Left ventricle myocardium inferior (tissue), 1 donor: ENCODE results near the gene TGFB2. TPM values are rescaled to one million over a fixed set of nuclear protein-coding genes. Genes with fewer than 3 reads are reported as not detected.

Experiments
- DNase-seq: peaks from one replicate; pipeline ENCODE4 v3.0.0-alpha.2; 2020
- H3K27ac ChIP-seq: fragments of 200-600 bp; replicated peaks from 2 replicates; pipeline ENCODE4 v1.8.0; 2021
- H3K27me3 ChIP-seq: fragments of 200-600 bp; 2 replicates; pipeline ENCODE4 v1.8.0; 2021; ENCODE audit warnings: low read depth
- H3K36me3 ChIP-seq: fragments of 200-600 bp; 2 replicates; pipeline ENCODE4 v1.8.0; 2021
- H3K4me1 ChIP-seq: fragments of 200-600 bp; 2 replicates; pipeline ENCODE4 v1.8.0; 2021
- H3K4me3 ChIP-seq: fragments of 200-600 bp; 2 replicates; pipeline ENCODE4 v1.8.0; 2021; ENCODE audit warnings: mild to moderate bottlenecking, moderate library complexity
- H3K9me3 ChIP-seq: fragments of 200-600 bp; replicated peaks from 2 replicates; pipeline ENCODE4 v1.8.0; 2021
- intact Hi-C: fragments of 100-400 bp; cut with micrococcal nuclease; formaldehyde crosslinking; loops from one replicate; pipeline ENCODE4 v1.11.0; 2022
- total RNA-seq: library from RNA; stranded (reverse); fragmentation: NEBNext Ultra II Directional; extraction: Animal tissue kit (Norgen Biotek cat#: 25700); gene quantifications from one replicate; pipeline ENCODE4 v1.2.1, GENCODE V29; 2021
- TF ChIP-seq, protein P1 (sequence below): fragments of 200-600 bp; IDR thresholded peaks from 2 replicates; pipeline ENCODE4 v1.8.0; 2021; ENCODE audit warnings: antibody characterized with exemption, mild to moderate bottlenecking, borderline replicate concordance
- donor health status: DM: no; HTN: yes; CAD: no; lungs with severe emphysema.

The TGFB2 gene
- total RNA-seq, 1 donor from 2014 or later = 4.4 TPM

- intact Hi-C loops = no loop called here
- Histone ChIP-seq H3K4me3 (peak overlapping the region; percentile 9), H3K27ac (peak overlapping the region; percentile 36)
Measured at GRCh38 chr1:218474128-218474527, 129.0 kb downstream of the TGFB2 start.

GRCh38 chr1:218475275-218475674, 130.1 kb downstream of the TGFB2 start:
- Histone ChIP-seq H3K27ac (no peak overlapping the region), H3K9me3 (no peaks in the 10 kb centered on the region), H3K4me3 (no peak overlapping the region), H3K4me1 (peaks cover 35% of the 10 kb centered on the region), H3K27me3 (no peaks in the 10 kb centered on the region), H3K36me3 (no peaks in the 10 kb centered on the region)
- intact Hi-C loops = no loop called here
- no peak for DNase-seq
- TF ChIP-seq, protein P1, sequence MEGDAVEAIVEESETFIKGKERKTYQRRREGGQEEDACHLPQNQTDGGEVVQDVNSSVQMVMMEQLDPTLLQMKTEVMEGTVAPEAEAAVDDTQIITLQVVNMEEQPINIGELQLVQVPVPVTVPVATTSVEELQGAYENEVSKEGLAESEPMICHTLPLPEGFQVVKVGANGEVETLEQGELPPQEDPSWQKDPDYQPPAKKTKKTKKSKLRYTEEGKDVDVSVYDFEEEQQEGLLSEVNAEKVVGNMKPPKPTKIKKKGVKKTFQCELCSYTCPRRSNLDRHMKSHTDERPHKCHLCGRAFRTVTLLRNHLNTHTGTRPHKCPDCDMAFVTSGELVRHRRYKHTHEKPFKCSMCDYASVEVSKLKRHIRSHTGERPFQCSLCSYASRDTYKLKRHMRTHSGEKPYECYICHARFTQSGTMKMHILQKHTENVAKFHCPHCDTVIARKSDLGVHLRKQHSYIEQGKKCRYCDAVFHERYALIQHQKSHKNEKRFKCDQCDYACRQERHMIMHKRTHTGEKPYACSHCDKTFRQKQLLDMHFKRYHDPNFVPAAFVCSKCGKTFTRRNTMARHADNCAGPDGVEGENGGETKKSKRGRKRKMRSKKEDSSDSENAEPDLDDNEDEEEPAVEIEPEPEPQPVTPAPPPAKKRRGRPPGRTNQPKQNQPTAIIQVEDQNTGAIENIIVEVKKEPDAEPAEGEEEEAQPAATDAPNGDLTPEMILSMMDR = no peak

More at GRCh38 chr1:218474128-218474527, 129.0 kb downstream of the TGFB2 start:
- DNase-seq = no peak
- Histone ChIP-seq H3K9me3 (no peaks in the 10 kb centered on the region), H3K4me1 (peaks cover 27% of the 10 kb centered on the region), H3K27me3 (no peaks in the 10 kb centered on the region), H3K36me3 (no peaks in the 10 kb centered on the region)
- TF ChIP-seq, protein P1 = no peak

- H3K4me1 ChIP-seq = peaks cover 39% of the 10 kb centered on the region
- no peak for DNase-seq
- no peaks in the 10 kb centered on the region for H3K27me3 ChIP-seq
- H3K9me3 ChIP-seq = no peaks in the 10 kb centered on the region
- no peaks in the 10 kb centered on the region for H3K36me3 ChIP-seq
- TF ChIP-seq, protein P1 = no peak
- no peak overlapping the region for H3K27ac ChIP-seq
- no peak overlapping the region for H3K4me3 ChIP-seq
- intact Hi-C loops = no loop called here
Measured at GRCh38 chr1:218475699-218476098, 130.6 kb downstream of the TGFB2 start.

DNA sequence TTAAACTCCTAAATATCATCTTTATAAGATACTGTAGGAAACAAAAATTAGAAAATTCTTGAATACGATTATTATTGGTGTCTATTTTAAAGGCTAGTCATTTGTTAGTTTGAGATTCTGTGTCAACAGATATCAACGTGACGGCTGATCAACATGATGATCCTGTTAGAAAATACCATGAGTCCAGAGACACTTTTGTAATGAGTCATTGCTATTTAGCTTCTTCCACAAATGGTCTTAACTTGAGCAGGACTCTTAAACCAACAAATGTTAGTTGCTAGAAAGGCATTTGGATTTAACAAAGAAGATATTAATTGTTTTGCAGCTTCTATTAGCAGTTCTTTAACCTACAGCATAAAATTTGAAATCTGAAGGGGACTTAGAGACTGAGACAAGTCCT, 131.2 kb downstream of the TGFB2 start:
- intact Hi-C loops = no loop called here
- Histone ChIP-seq H3K4me3 (no peak overlapping the region), H3K27me3 (no peaks in the 10 kb centered on the region), H3K9me3 (no peaks in the 10 kb centered on the region), H3K27ac (no peak overlapping the region), H3K36me3 (no peaks in the 10 kb centered on the region), H3K4me1 (peaks cover 46% of the 10 kb centered on the region)
- TF ChIP-seq, protein P1 = no peak
- DNase-seq = no peak

DNA sequence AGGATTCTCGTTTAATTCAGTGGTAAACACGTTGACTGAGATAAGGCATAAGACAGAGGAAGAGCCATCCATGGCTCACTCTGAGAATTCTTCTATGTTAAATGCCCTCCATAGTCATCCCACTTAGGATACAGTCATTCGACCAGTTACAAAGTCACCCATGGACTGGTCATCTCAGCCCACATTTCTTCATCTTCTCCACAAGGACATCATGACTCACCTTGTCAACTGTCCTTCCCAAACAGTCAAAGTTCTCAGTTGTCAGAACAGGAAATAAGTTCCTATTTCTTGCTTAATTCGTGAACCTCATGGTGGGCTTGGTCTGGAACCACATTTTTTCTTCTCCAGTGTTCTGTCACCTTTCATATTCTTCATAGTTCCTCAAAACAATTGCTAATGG, 133.2 kb downstream of the TGFB2 start:
- intact Hi-C loops = no loop called here

More for the DNA sequence above, 133.2 kb downstream of the TGFB2 start:
- peaks cover 49% of the 10 kb centered on the region for H3K4me1 ChIP-seq
- no peaks in the 10 kb centered on the region for H3K27me3 ChIP-seq
- no peaks in the 10 kb centered on the region for H3K36me3 ChIP-seq
- H3K9me3 ChIP-seq = no peaks in the 10 kb centered on the region
- TF ChIP-seq, protein P1 = no peak
- no peak overlapping the region for H3K27ac ChIP-seq
- no peak for DNase-seq
- H3K4me3 ChIP-seq = no peak overlapping the region
